Measurements from ENCODE around the gene DBI. TPM values are rescaled to one million over a fixed set of nuclear protein-coding genes. Genes with fewer than 3 reads are reported as not detected.

DBI gene
- total RNA-seq, 3 donors from 2014 or later: 109 to 235 (median 221) TPM

- TF ChIP-seq CTCF (IDR thresholded peaks at IDR 0.05): no peak
- intact Hi-C loops (cut with DNase I, micrococcal nuclease): no loop called here
- ATAC-seq: no peak
Observed at GRCh38 chr2:119385466-119385865, 18.7 kb downstream of the DBI start.

GRCh38 chr2:119387381-119388129 lies 20.8 kb downstream of the DBI start:
- H3K4me3 ChIP-seq: no peak overlapping the region
- DNase-seq (peak; percentile 57 to 67 (median 66)), ATAC-seq (peak; percentile 80)

More at GRCh38 chr2:119385466-119385865, 18.7 kb downstream of the DBI start:
- H3K9me3 ChIP-seq: no peaks in the 10 kb centered on the region
- H3K4me1 ChIP-seq (ENCODE audit: low read depth): peaks cover 3% of the 10 kb centered on the region
- no peaks in the 10 kb centered on the region for H3K36me3 ChIP-seq (ENCODE audit: low read depth)
- DNase-seq: no peak
- no peak overlapping the region for H3K4me3 ChIP-seq

GRCh38 chr2:119389615-119390306 lies 23.0 kb downstream of the DBI start:
- ATAC-seq (no peak), DNase-seq (peak in 2 of 3 donors; percentile 48 to 53)
- H3K4me3 ChIP-seq: no peak overlapping the region
- H3K4me1 ChIP-seq (ENCODE audit: low read depth): peaks cover 3% of the 10 kb centered on the region
- no peaks in the 10 kb centered on the region for H3K36me3 ChIP-seq (ENCODE audit: low read depth)
- no peaks in the 10 kb centered on the region for H3K9me3 ChIP-seq
- no peak for TF ChIP-seq CTCF (IDR thresholded peaks at IDR 0.05)
- intact Hi-C loops (cut with DNase I, micrococcal nuclease): no loop called here

More at GRCh38 chr2:119387381-119388129, 20.8 kb downstream of the DBI start:
- intact Hi-C loops (cut with DNase I, micrococcal nuclease): no loop called here
- no peak for TF ChIP-seq CTCF (IDR thresholded peaks at IDR 0.05)
- H3K9me3 ChIP-seq: no peaks in the 10 kb centered on the region
- no peaks in the 10 kb centered on the region for H3K36me3 ChIP-seq (ENCODE audit: low read depth)
- H3K4me1 ChIP-seq (ENCODE audit: low read depth): peaks cover 3% of the 10 kb centered on the region

- ATAC-seq (no peak), DNase-seq (no peak)
- Histone ChIP-seq H3K4me3 (no peak overlapping the region), H3K36me3 (ENCODE audit: low read depth) (no peaks in the 10 kb centered on the region), H3K9me3 (no peaks in the 10 kb centered on the region), H3K4me1 (ENCODE audit: low read depth) (peaks cover 3% of the 10 kb centered on the region)
- intact Hi-C loops (cut with DNase I, micrococcal nuclease): no loop called here
- no peak for TF ChIP-seq CTCF (IDR thresholded peaks at IDR 0.05)
Observed at GRCh38 chr2:119393971-119394748, 27.4 kb downstream of the DBI start.

- Histone ChIP-seq H3K4me3 (no peak overlapping the region), H3K36me3 (ENCODE audit: low read depth) (no peaks in the 10 kb centered on the region), H3K9me3 (no peaks in the 10 kb centered on the region), H3K4me1 (ENCODE audit: low read depth) (peaks cover 4% of the 10 kb centered on the region)
- TF ChIP-seq CTCF (IDR thresholded peaks at IDR 0.05): no peak
- DNase-seq: no peak
- ATAC-seq: no peak
- intact Hi-C loops (cut with DNase I, micrococcal nuclease): no loop called here
Observed at GRCh38 chr2:119397196-119397595, 30.4 kb downstream of the DBI start.

Data from mucosa of descending colon (tissue), 3 donors.